NK-92 (cell line): ENCODE results near the gene IAH1.

Source experiments
- DNase-seq: peaks from one replicate; lab custom pipeline; 2025; ENCODE audit not compliant: unreplicated experiment; lab: John Stamatoyannopoulos, UW

IAH1 gene

DNA sequence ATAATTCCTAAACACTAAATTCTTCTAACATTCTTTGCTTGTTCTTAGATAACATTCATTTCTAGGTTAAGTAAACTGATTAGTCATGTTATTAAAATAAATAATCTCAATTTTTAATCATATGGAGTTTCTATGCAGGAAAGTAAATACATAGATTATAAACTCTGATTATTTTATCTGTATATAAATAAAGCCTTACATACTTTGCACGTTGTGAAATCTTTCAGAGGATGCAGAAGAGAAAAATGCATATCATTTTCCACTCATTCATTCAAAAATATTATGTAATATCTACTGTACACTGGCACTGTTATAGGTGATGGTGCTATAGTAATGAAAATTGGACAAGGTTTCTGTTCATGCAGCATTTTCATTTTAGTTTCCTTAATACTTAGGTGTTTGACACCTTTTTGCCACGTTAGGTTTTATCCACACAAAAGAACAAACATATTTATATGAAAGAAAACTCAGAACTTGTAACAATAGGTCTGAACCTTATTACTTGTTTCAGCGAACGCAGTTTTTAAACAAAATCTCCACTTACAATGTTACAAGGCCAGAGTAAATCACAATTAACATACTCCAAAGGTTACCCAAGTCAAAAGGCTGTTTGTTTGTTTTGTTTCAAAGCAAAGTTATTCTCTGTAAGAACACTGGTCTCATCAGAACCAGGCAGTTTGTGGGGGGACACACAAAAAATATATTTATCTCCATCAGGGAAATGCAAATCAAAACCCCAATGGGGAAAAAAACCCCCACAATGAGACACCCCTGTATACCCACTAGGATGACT, 53.8 kb downstream of the IAH1 start:
- DNase-seq = no peak

DNA sequence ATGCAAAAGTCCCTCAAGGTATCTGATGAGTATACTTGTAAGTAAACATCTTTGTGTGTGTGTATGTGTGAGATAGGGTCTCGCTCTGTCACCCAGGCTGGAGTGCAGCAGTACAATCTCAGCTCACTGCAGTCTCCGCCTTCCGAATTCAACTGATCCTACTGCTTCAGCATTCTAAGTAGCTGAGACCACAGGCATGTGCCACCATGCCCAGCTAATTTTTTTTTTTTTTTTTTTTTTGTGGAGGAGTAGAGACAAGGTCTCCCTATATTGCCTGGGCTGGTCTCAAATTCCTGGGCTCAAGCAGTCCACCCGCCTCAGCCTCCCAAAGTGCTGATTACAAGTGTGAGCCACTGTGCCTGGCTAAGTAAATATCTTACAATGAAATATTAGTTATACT, 58.1 kb downstream of the IAH1 start:
- DNase-seq = no peak

DNA sequence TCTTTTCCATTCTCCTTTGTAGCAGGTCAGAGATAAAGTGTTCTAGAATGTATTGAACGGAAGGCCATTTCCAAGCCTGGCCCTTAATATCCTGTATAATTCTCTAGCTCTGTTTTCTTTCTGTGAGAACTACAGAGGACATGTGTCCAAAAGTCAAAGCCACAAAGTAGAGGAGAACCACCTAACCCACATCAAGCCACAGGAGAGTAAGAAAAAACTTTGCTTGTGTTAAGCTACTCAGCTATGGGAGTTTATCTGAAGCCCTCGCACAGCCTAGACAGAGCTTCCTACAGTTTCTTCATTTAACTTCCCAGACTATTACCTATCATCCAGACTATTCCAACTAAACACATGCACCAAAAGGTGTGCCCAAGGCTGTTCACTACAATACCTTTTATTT, 59.3 kb downstream of the IAH1 start:
- no peak for DNase-seq

DNA sequence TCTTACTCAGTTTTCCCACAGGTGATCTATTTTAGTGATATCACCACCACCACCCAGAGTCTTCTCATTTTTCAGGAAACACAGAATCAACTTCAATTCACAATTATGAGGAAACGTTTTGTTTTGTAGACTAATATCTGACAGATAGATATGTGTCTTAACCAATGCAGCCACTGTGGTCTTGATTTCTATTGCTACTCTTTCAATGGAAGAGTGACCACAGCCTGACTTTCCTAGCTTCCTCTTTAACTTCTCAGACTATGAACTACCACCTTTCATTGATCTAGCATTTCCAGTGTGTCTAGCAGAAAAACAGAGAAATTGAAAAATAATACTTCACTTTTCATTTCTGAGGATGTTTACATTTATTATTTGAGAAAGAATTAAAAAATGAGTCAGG, 60.8 kb downstream of the IAH1 start:
- no peak for DNase-seq

DNA sequence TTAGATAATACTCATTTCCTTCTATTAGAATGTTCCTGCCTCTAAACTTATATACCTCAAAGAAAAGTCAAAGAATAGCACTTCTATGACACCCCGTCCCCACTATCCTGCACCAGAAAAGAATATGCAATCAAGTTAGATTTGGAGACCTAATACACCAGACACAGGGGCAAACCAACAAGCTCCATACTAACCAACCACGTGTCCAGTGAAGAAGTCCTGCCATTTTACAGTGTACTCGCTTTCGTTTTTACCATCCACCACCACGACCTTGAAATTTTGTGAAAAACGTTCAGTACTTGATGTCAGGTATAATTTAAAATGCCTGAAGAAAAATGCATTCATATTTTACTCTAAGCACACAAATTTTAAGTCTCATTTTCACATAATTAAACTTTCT, 62.2 kb downstream of the IAH1 start:
- no peak for DNase-seq

DNA sequence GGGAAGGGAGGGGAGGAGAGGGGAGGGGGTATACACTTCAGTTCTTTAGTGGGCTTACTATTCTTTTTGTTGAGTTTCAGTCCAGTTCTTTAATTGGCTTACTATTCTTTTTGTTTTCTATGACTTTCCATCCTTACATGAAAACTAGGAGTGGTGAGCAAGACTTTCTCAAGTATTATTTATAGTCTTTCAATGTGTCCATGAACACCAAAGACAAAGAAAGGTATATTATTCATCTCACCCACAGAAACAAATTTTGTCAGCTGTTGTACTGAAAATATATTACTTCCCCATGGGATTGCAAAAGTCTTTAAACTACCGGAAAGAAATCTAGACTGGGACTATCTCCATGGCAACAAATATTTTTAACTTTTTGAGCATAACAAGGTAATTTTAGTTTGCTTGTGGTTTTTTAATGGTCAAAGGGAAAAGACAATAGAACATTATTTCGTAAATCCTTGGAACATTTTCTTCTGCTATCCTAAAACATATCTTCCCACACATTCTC, 63.7 kb downstream of the IAH1 start:
- DNase-seq = no peak
